ENCODE measurements around the gene TTYH3. TPM values are rescaled to one million over a fixed set of nuclear protein-coding genes. Genes with fewer than 3 reads are reported as not detected.

The TTYH3 gene
- total RNA-seq, 1 experiment from 2014 or later = 122 TPM

DNA sequence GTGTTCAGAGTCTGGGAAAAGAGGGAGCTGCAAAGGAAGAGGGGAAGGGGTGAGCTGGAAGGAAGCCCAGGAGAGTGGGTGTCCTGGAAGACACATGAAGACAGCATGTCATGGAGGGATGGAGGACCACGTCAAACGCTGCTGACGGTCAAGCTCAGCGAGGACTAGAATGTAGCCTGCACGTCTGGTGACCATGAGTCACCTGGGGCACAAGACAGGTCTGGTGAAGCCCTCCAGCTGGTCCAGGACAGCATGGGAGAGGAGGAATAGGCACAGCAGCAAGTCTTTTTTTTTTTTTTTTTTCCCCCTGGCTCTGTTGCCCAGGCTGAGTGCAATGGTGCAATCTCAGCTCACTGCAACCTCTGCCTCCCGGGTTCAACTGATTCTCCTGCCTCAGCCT, 36.6 kb downstream of the TTYH3 start:
- Histone ChIP-seq H3K18ac (ENCODE audit: insufficient read length, low read depth, low read length) (no peak overlapping the region), H2AK5ac (ENCODE audit: insufficient read length, low read length) (no peak overlapping the region), H2BK12ac (ENCODE audit: insufficient read length, low read depth, low read length) (no peak overlapping the region), H2BK20ac (ENCODE audit: low read depth, low read length, poor library complexity, severe bottlenecking) (no peak overlapping the region), H3K14ac (ENCODE audit: insufficient read depth, low read length) (no peak overlapping the region), H3K4me2 (ENCODE audit: insufficient read depth, insufficient read length, low read length) (no peak overlapping the region), H2BK120ac (ENCODE audit: low read depth, low read length, poor library complexity, severe bottlenecking) (no peak overlapping the region), H2AFZ (ENCODE audit: low read length) (no peak overlapping the region), H4K91ac (ENCODE audit: insufficient read length, low read depth, low read length) (no peak overlapping the region), H3K4me1 (ENCODE audit: insufficient read depth, low read length) (no peaks in the 10 kb centered on the region; the same call in 1 of the 2 replicates), H3K27me3 (ENCODE audit: insufficient read depth, low read length) (no peaks in the 10 kb centered on the region; the same call in 1 of the 2 replicates), H4K8ac (replicated peaks; ENCODE audit: insufficient read length, low read depth, low read length) (no peak overlapping the region), H3K23ac (ENCODE audit: insufficient read length, low read depth, low read length) (no peak overlapping the region), H3T11ph (ENCODE audit: low read length) (no peak overlapping the region), H3K56ac (ENCODE audit: insufficient read length, low read depth, low read length) (no peak overlapping the region), H3K9me3 (ENCODE audit: control insufficient read depth, low read depth, low read length) (no peaks in the 10 kb centered on the region), H3K79me1 (ENCODE audit: insufficient read depth, low read depth, low read length, poor library complexity, severe bottlenecking) (no peaks in the 10 kb centered on the region), H3K79me2 (ENCODE audit: insufficient read depth, low read length) (no peaks in the 10 kb centered on the region), H2BK5ac (ENCODE audit: insufficient read length, low read length) (no peak overlapping the region), H4K20me1 (ENCODE audit: control insufficient read depth, insufficient read depth, insufficient read length) (no peaks in the 10 kb centered on the region), H4K5ac (ENCODE audit: insufficient read length, low read depth, low read length) (no peak overlapping the region), H3K4ac (ENCODE audit: low read depth, low read length) (no peak overlapping the region), H3K9ac (ENCODE audit: extremely low read depth, insufficient read length, low read length) (no peak overlapping the region), H3K23me2 (ENCODE audit: insufficient read length, low read depth, low read length, poor library complexity, severe bottlenecking) (no peaks in the 10 kb centered on the region), H2BK15ac (ENCODE audit: low read depth, low read length) (no peak overlapping the region), H3K27ac (ENCODE audit: insufficient read length, low read depth, low read length) (no peak overlapping the region)
- H3K27me3 Mint-ChIP-seq (ENCODE audit: low read depth) = peaks cover 46% of the 10 kb centered on the region
- no CpG with 5 or more reads among the region's 6 CpGs for WGBS (ENCODE audit: extremely low coverage, insufficient read length, low lambda C conversion rate)
- peaks cover 5 to 14% of the 10 kb centered on the region in 2 experiments; a peak in 2 of 4 replicates for H3K4me1 Mint-ChIP-seq
- DNase-seq = no peak
- H3K36me3 Mint-ChIP-seq (ENCODE audit: insufficient read depth in 1 of 3, low read depth in 3 of 3) = no peaks in the 10 kb centered on the region; a peak in 1 of 7 replicates
- no peak overlapping the region for H3K4me3 Mint-ChIP-seq
- TF ChIP-seq, protein P1, sequence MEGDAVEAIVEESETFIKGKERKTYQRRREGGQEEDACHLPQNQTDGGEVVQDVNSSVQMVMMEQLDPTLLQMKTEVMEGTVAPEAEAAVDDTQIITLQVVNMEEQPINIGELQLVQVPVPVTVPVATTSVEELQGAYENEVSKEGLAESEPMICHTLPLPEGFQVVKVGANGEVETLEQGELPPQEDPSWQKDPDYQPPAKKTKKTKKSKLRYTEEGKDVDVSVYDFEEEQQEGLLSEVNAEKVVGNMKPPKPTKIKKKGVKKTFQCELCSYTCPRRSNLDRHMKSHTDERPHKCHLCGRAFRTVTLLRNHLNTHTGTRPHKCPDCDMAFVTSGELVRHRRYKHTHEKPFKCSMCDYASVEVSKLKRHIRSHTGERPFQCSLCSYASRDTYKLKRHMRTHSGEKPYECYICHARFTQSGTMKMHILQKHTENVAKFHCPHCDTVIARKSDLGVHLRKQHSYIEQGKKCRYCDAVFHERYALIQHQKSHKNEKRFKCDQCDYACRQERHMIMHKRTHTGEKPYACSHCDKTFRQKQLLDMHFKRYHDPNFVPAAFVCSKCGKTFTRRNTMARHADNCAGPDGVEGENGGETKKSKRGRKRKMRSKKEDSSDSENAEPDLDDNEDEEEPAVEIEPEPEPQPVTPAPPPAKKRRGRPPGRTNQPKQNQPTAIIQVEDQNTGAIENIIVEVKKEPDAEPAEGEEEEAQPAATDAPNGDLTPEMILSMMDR (conservative IDR thresholded peaks at IDR 0.05) = no peak
- peaks cover 2 to 5% of the 10 kb centered on the region in 2 experiments; a peak in 3 of 5 replicates for H3K9me3 Mint-ChIP-seq
- no peak overlapping the region for H3K27ac Mint-ChIP-seq
